HepG2 (cell line): ENCODE measurements around the gene ATG2A. TPM values are rescaled to one million over a fixed set of nuclear protein-coding genes. Genes with fewer than 3 reads are reported as not detected.
A peak's percentile ranks its signal among the peaks of the same experiment; 100 is the strongest.

Source experiments
- ARID5B ChIP-seq: IDR thresholded peaks from 2 replicates; pipeline ENCODE4 v1.4.0; 2020; ENCODE audit warnings: mild to moderate bottlenecking, missing genetic modification reagents
- CREM ChIP-seq, 2 experiments: sonication (generic) in 1 of 2; formaldehyde crosslinking in 1 of 2; IDR thresholded peaks; 2 replicates each; pipeline versions ENCODE4 v1.4.0 to v1.6.1; 2016 to 2020; ENCODE audit warnings: antibody characterized with exemption in 1 of 2, mild to moderate bottlenecking in 1 of 2, missing genetic modification reagents in 1 of 2
- ELF3 ChIP-seq: IDR thresholded peaks from 2 replicates; pipeline ENCODE4 v1.6.1; 2016; ENCODE audit warnings: missing genetic modification reagents, missing compliant biosample characterization
- ERF ChIP-seq: IDR thresholded peaks from 2 replicates; pipeline ENCODE4 v1.6.1; 2018; ENCODE audit warnings: missing biosample characterization, missing genetic modification reagents
- FOSL1 ChIP-seq: sonication (generic); formaldehyde crosslinking; IDR thresholded peaks from 2 replicates; pipeline ENCODE4 v1.9.0; 2021; ENCODE audit warnings: missing genetic modification reagents, borderline replicate concordance
- HOXA3 ChIP-seq: sonication (generic); formaldehyde crosslinking; IDR thresholded peaks from 2 replicates; pipeline ENCODE4 v1.5.0; 2020; ENCODE audit warnings: missing genetic modification reagents
- MXI1 ChIP-seq: IDR thresholded peaks from 3 replicates; pipeline ENCODE4 v1.6.1; 2012; ENCODE audit warnings: low read depth, low read length, inconsistent platforms, borderline replicate concordance
- PRPF4 ChIP-seq: fragments of 200-400 bp; formaldehyde crosslinking; IDR thresholded peaks from 2 replicates; pipeline ENCODE4 v1.6.1; 2016; ENCODE audit warnings: low read length, low read depth; ENCODE audit not compliant: poor library complexity, severe bottlenecking
- RBFOX2 ChIP-seq: fragments of 200-400 bp; formaldehyde crosslinking; IDR thresholded peaks from 2 replicates; pipeline ENCODE4 v1.6.1; 2017; ENCODE audit warnings: low read depth, mild to moderate bottlenecking, low read length
- RBM39 ChIP-seq: fragments of 200-400 bp; formaldehyde crosslinking; IDR thresholded peaks from one replicate; pipeline ENCODE4 v1.6.1; 2018; ENCODE audit warnings: antibody characterized with exemption, mild to moderate bottlenecking, low read depth, low read length; ENCODE audit not compliant: poor library complexity, severe bottlenecking
- RFX1 ChIP-seq: fragments of 450-650 bp; IDR thresholded peaks from 2 replicates; pipeline ENCODE4 v1.6.1; 2017
- SIN3B ChIP-seq: fragments of 150-350 bp; IDR thresholded peaks from 2 replicates; pipeline ENCODE4 v1.6.1; 2014; ENCODE audit warnings: low read length
- SMAD3 ChIP-seq: sonication (generic); formaldehyde crosslinking; IDR thresholded peaks from 2 replicates; pipeline ENCODE4 v1.4.0; 2020; ENCODE audit warnings: missing genetic modification reagents
- U2AF1 ChIP-seq: fragments of 200-400 bp; formaldehyde crosslinking; optimal IDR thresholded peaks from 2 replicates; pipeline ENCODE3; 2017; ENCODE audit warnings: mild to moderate bottlenecking, low read depth, low read length
- ZBTB4 ChIP-seq: sonication (generic); formaldehyde crosslinking; IDR thresholded peaks from 2 replicates; pipeline ENCODE4 v1.4.0; 2020; ENCODE audit warnings: missing genetic modification reagents, mild to moderate bottlenecking, borderline replicate concordance
- polyA plus RNA-seq, 8 experiments: library from polyadenylated mRNA; depleted of rRNA in 3 of 8; stranded (reverse) in 7 of 8; unstranded in 1 of 8; fragments of >200 nt; fragmentation: Illumina TruSeq in 4 of 8; extraction: Trizol in 4 of 8; gene quantifications; 2 replicates each; pipeline versions ENCODE4 v1.2.1 to v1.2.3, GENCODE V29; 2011 to 2016; ENCODE audit warnings: low read depth in 4 of 8, missing spikeins in 1 of 8, mixed read lengths in 1 of 8; ENCODE audit not compliant: insufficient read depth in 1 of 8
- total RNA-seq, 5 experiments: library from RNA; depleted of rRNA; stranded (reverse); fragments of >200 nt; fragmentation: Illumina TruSeq; extraction: Trizol; gene quantifications; 2 replicates each; pipeline ENCODE4 v1.2.3, GENCODE V29; 2016; ENCODE audit warnings: low read depth in 1 of 5
- TF ChIP-seq, protein P1 (sequence below): sonication (generic); formaldehyde crosslinking; IDR thresholded peaks from 2 replicates; pipeline ENCODE4 v1.4.0; 2020; ENCODE audit warnings: missing genetic modification reagents, borderline replicate concordance

ATG2A gene
- total and polyA plus RNA-seq, 2 of the 13 experiments (the other 11 are each of a cell fraction or from before 2014, with no cell fraction given), result 6.7 to 8.0 TPM

- peak; percentile 86 for TF ChIP-seq ARID5B (CRISPR knock-in tag)
- TF ChIP-seq ELF3 (CRISPR knock-in tag), result peak; percentile 85
- peak; percentile 53 for TF ChIP-seq RBM39
- 0 out of 2 replicates have a peak, but pooled peaks have one; percentile 23 for TF ChIP-seq SMAD3 (CRISPR knock-in tag)
- 0 out of 2 replicates have a peak, but pooled peaks have one; percentile 35 for TF ChIP-seq RBFOX2
- TF ChIP-seq PRPF4, result peak; percentile 49
- TF ChIP-seq ZBTB4 (CRISPR knock-in tag), result peak; percentile 56; the same call in 1 of the 2 replicates
- TF ChIP-seq HOXA3 (CRISPR knock-in tag), result no peak; the same call in 1 of the 2 replicates
- TF ChIP-seq SIN3B, result no peak
- TF ChIP-seq MXI1, result peak; percentile 27; the same call in 1 of the 3 replicates
- no peak for TF ChIP-seq CREM (IDR thresholded peaks at IDR 0.05)
- no peak for TF ChIP-seq CREM (CRISPR knock-in tag; IDR thresholded peaks at IDR 0.05)
- TF ChIP-seq U2AF1, result peak; percentile 45
- peak; percentile 96 for TF ChIP-seq FOSL1 (CRISPR knock-in tag)
- TF ChIP-seq, protein P1, sequence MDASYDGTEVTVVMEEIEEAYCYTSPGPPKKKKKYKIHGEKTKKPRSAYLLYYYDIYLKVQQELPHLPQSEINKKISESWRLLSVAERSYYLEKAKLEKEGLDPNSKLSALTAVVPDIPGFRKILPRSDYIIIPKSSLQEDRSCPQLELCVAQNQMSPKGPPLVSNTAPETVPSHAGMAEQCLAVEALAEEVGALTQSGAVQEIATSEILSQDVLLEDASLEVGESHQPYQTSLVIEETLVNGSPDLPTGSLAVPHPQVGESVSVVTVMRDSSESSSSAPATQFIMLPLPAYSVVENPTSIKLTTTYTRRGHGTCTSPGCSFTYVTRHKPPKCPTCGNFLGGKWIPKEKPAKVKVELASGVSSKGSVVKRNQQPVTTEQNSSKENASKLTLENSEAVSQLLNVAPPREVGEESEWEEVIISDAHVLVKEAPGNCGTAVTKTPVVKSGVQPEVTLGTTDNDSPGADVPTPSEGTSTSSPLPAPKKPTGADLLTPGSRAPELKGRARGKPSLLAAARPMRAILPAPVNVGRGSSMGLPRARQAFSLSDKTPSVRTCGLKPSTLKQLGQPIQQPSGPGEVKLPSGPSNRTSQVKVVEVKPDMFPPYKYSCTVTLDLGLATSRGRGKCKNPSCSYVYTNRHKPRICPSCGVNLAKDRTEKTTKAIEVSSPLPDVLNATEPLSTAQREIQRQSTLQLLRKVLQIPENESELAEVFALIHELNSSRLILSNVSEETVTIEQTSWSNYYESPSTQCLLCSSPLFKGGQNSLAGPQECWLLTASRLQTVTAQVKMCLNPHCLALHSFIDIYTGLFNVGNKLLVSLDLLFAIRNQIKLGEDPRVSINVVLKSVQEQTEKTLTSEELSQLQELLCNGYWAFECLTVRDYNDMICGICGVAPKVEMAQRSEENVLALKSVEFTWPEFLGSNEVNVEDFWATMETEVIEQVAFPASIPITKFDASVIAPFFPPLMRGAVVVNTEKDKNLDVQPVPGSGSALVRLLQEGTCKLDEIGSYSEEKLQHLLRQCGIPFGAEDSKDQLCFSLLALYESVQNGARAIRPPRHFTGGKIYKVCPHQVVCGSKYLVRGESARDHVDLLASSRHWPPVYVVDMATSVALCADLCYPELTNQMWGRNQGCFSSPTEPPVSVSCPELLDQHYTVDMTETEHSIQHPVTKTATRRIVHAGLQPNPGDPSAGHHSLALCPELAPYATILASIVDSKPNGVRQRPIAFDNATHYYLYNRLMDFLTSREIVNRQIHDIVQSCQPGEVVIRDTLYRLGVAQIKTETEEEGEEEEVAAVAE (CRISPR knock-in tag), result 0 out of 2 replicates have a peak, but pooled peaks have one; percentile 37
- TF ChIP-seq ERF, result peak; percentile 25; the same call in 1 of the 2 replicates
- TF ChIP-seq RFX1, result no peak
Measured at GRCh38 chr11:64854534-64855502, 62.2 kb downstream of the ATG2A start (continued).
